Tibial nerve (tissue), 4 donors: Measurements from ENCODE around the gene CNOT11.

Source experiments
- CTCF ChIP-seq, 5 experiments: fragments of 200-600 bp in 3 of 5; fragments of 450-650 bp in 2 of 5; sonication (generic) in 3 of 5; IDR thresholded peaks; one replicate each; pipeline ENCODE4 v1.5.1; 2016 to 2019; ENCODE audit warnings: antibody characterized with exemption in 5 of 5, mild to moderate bottlenecking in 3 of 5, moderate library complexity in 2 of 5
- EP300 ChIP-seq, 2 donors: sonication (generic); formaldehyde crosslinking; IDR thresholded peaks; one replicate each; pipeline ENCODE4 v1.6.1; 2017; ENCODE audit warnings: antibody characterized with exemption in 2 of 2, mild to moderate bottlenecking in 1 of 2
- POLR2A ChIP-seq, 2 donors: fragments of 450-650 bp; IDR thresholded peaks; one replicate each; pipeline ENCODE4 v1.6.1; 2017; ENCODE audit warnings: antibody characterized with exemption in 2 of 2, mild to moderate bottlenecking in 2 of 2, moderate library complexity in 2 of 2

DNA sequence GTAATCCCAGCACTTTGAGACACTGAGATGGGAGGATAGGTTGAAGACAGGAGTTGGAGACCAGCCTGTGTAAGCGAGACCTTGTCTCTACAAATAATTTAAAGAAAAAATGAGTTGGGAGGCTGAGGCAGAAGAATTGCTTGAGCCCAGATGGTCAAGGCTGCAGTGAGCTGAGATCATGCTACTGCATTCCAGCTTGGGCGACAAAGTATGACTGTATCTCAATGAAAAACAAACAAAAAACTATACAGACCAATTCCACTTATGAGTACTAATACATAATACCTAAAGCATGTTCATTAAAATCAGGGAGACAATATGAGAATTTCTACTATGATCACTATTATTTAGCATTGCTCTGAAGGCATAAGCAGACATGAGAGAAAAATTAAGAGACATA, 43.2 kb downstream of the CNOT11 start:
- TF ChIP-seq CTCF (IDR thresholded peaks at IDR 0.05) (no peak), POLR2A (IDR thresholded peaks at IDR 0.05) (no peak), EP300 (IDR thresholded peaks at IDR 0.05) (no peak)
